Sigmoid colon (tissue), 7 donors: ENCODE results near the gene NPAS2. TPM values are rescaled to one million over a fixed set of nuclear protein-coding genes. Genes with fewer than 3 reads are reported as not detected.
A peak's percentile ranks its signal among the peaks of the same experiment; 100 is the strongest.

Experiments
- DNase-seq: peaks from one replicate; pipeline ENCODE4 v3.0.0-alpha.2; 2019
- H3K27ac ChIP-seq, 4 donors: fragments of 200-600 bp; sonication (generic); one replicate each; pipeline ENCODE4 v1.5.1; 2016 to 2019; ENCODE audit warnings: mild to moderate bottlenecking in 1 of 4
- H3K27me3 ChIP-seq, 3 donors: fragments of 200-600 bp; sonication (generic); one replicate each; pipeline ENCODE4 v1.5.1; 2019; ENCODE audit warnings: mild to moderate bottlenecking in 1 of 3
- H3K36me3 ChIP-seq, 4 donors: fragments of 200-600 bp; sonication (generic); one replicate each; pipeline ENCODE4 v1.5.1; 2016 to 2019
- H3K4me1 ChIP-seq, 4 donors: fragments of 200-600 bp; sonication (generic); one replicate each; pipeline ENCODE4 v1.5.1; 2017 to 2019
- H3K4me3 ChIP-seq, 4 donors: fragments of 200-600 bp; sonication (generic); one replicate each; pipeline ENCODE4 v1.5.1; 2017 to 2019; ENCODE audit warnings: mild to moderate bottlenecking in 2 of 4, moderate library complexity in 1 of 4
- H3K9me3 ChIP-seq, 4 donors: fragments of 200-600 bp in 3 of 4; sonication (generic) in 3 of 4; one replicate each; pipeline versions ENCODE4 v1.5.1 to v1.6.1; 2013 to 2019
- EP300 ChIP-seq, 4 donors: sonication (generic); formaldehyde crosslinking; IDR thresholded peaks; one replicate each; pipeline ENCODE4 v1.6.1; 2017; ENCODE audit warnings: antibody characterized with exemption in 4 of 4
- POLR2A ChIP-seq, 2 donors: fragments of 450-650 bp; IDR thresholded peaks; one replicate each; pipeline ENCODE4 v1.6.1; 2016; ENCODE audit warnings: antibody characterized with exemption in 2 of 2, mild to moderate bottlenecking in 2 of 2, moderate library complexity in 2 of 2
- POLR2AphosphoS5 ChIP-seq, 4 donors: sonication (generic); formaldehyde crosslinking; IDR thresholded peaks; one replicate each; pipeline ENCODE4 v1.6.1; 2017; ENCODE audit warnings: antibody characterized with exemption in 4 of 4
- WGBS, 2 donors: extraction: QIAGEN DNeasy Blood & Tissue Kit; methylation state at CpG; one replicate each; pipeline ENCODE4 v1.1.7; 2013; 5-methylcytosine and 5-hydroxymethylcytosine counted together
- intact Hi-C: fragments of 100-400 bp; cut with DNase I; formaldehyde crosslinking; loops from one replicate; pipeline ENCODE4 v1.15.1; 2023
- polyA plus RNA-seq, 3 donors: library from polyadenylated mRNA; stranded (reverse); fragments of 200-250 nt; gene quantifications; one replicate each; pipeline ENCODE4 v1.2.3, GENCODE V29; 2013
- total RNA-seq, 4 donors: library from RNA; depleted of rRNA; stranded (reverse); fragments of >200 nt; gene quantifications; one replicate each; pipeline ENCODE4 v1.1.0, GENCODE V29; 2016
- TF ChIP-seq, protein P1 (sequence below), 4 experiments: fragments of 450-650 bp in 3 of 4; fragments of 200-600 bp in 1 of 4; IDR thresholded peaks; one replicate each; pipeline ENCODE4 v1.5.1; 2016 to 2019; ENCODE audit warnings: antibody characterized with exemption in 4 of 4, mild to moderate bottlenecking in 3 of 4, moderate library complexity in 2 of 4
- donor health status: healthy with polysubstance abuse.
- donor health status: Bipolar disorder and iron deficiency.
- donor health status: healthy.

NPAS2 gene
- total and polyA plus RNA-seq, 7 donors: 14.2 to 53.9 (median 23.2) TPM

DNA sequence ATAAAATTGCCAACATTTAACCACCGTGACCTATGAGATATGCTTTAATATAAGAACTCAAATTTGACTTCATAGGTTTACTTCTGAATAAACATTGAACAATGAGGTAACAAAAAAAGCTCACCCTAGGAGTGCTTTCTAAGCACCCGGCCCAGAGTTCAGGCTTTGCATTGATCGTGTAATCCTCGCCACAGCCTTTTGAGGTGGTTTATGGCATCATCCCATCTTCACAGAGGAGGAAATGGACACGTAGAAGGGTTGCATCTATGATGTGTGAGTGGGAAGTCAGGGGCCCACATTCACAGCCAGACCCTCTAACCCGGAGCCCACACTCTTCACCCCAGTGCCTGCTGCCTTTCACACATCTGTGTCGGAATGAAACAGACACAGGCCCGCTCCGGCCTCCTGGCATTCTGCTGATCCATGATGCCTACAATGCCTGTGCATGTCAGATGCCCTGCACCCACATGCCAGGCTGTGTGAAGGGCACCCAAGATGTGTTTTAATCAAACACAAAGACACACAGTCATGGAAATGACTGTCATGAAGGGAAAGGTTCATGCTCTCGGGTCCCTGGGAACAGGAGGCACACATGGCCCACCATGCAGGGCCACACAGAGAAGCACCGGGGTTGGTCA, 133.6 kb downstream of the NPAS2 start:
- Histone ChIP-seq H3K27me3 (no peaks in the 10 kb centered on the region), H3K4me3 (no peak overlapping the region), H3K4me1 (peaks cover 0 to 13% (median 13%) of the 10 kb centered on the region in 4 donors), H3K36me3 (peaks cover 0 to 16% (median 0%) of the 10 kb centered on the region in 4 donors), H3K27ac (no peak overlapping the region), H3K9me3 (no peaks in the 10 kb centered on the region)
- WGBS, 2 donors: 84 to 92% methylated on average over 11 of the region's 11 CpGs
- TF ChIP-seq, protein P1, sequence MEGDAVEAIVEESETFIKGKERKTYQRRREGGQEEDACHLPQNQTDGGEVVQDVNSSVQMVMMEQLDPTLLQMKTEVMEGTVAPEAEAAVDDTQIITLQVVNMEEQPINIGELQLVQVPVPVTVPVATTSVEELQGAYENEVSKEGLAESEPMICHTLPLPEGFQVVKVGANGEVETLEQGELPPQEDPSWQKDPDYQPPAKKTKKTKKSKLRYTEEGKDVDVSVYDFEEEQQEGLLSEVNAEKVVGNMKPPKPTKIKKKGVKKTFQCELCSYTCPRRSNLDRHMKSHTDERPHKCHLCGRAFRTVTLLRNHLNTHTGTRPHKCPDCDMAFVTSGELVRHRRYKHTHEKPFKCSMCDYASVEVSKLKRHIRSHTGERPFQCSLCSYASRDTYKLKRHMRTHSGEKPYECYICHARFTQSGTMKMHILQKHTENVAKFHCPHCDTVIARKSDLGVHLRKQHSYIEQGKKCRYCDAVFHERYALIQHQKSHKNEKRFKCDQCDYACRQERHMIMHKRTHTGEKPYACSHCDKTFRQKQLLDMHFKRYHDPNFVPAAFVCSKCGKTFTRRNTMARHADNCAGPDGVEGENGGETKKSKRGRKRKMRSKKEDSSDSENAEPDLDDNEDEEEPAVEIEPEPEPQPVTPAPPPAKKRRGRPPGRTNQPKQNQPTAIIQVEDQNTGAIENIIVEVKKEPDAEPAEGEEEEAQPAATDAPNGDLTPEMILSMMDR (IDR thresholded peaks at IDR 0.05): no peak
- TF ChIP-seq POLR2AphosphoS5 (IDR thresholded peaks at IDR 0.05) (no peak), POLR2A (IDR thresholded peaks at IDR 0.05) (no peak), EP300 (IDR thresholded peaks at IDR 0.05) (no peak)
- intact Hi-C loops: no loop called here
- no peak for DNase-seq

DNA sequence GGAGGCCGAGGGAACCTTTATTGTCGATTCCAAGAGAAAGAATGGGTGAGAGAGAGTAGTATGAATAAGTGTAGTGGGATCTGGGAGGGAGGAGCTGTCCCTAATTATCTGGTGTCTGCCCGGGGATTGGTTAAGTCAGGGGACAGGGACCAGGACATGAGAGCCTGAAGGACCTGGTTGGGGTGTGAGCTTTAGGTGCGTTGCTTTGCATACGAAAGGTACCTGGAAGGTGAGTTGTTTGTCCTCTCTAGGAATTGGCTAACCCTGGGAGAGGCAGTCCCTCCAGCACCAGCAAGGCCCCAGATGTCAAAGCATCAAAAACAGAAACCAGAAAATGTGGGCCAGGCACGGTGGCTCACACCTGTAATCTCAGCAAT, 134.1 kb downstream of the NPAS2 start:
- intact Hi-C loops: no loop called here
- Histone ChIP-seq H3K9me3 (no peaks in the 10 kb centered on the region), H3K36me3 (peaks cover 0 to 13% (median 0%) of the 10 kb centered on the region in 4 donors), H3K27me3 (no peaks in the 10 kb centered on the region), H3K4me1 (peaks cover 0 to 17% (median 14%) of the 10 kb centered on the region in 4 donors), H3K4me3 (no peak overlapping the region), H3K27ac (no peak overlapping the region)
- TF ChIP-seq, protein P1 (IDR thresholded peaks at IDR 0.05): no peak
- peak; percentile 36 for DNase-seq
- 84 to 93% methylated on average over 6 of the region's 6 CpGs for WGBS, 2 donors

DNA sequence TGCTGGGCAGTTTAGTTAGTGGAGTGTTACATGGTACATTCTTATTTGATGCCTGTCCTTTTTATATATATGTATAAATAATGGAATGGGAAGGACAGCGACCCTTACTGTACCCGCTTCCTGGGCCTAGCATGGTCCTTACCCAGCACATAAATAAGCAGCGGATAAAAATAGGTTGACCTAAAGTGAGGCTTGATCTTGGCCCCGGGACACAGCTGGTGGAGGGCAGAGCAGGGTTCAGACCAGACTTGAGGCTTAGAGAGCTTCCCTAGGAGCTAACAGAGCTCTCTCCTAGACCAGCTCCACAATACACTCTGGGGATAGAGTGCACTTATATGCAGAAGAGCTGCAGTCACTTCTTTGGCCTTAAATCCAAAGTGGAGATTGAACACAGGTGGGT, 135.3 kb downstream of the NPAS2 start:
- DNase-seq: peak; percentile 8
- intact Hi-C loops: no loop called here
- Histone ChIP-seq H3K9me3 (no peaks in the 10 kb centered on the region), H3K27me3 (no peaks in the 10 kb centered on the region), H3K36me3 (peaks cover 0 to 2% (median 0%) of the 10 kb centered on the region in 4 donors), H3K27ac (no peak overlapping the region), H3K4me3 (no peak overlapping the region), H3K4me1 (peaks cover 0 to 21% (median 14%) of the 10 kb centered on the region in 4 donors)
- WGBS, 2 donors: 95 to 97% methylated on average over 4 of the region's 4 CpGs
- no peak for TF ChIP-seq POLR2A (IDR thresholded peaks at IDR 0.05)

DNA sequence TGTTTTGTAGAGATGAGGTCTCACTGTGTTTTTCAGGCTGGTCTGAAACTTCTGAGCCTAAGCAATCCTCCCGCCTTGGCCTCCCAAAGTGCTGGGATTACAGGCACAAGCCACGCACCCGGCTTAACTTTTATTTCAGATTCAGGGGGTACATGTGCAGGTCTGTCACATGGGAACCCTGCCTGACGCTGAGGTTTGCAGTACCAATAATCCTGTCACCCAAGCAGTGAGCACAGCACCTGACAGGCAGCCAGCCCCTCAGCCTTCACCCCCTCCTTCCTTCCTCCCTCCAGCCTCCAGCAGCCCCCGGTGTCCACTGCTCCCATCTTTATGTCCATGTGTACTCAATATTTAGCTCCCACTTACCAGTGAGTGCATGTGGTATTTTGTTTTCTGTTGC, 136.1 kb downstream of the NPAS2 start:
- TF ChIP-seq, protein P1 (IDR thresholded peaks at IDR 0.05): no peak
- TF ChIP-seq POLR2AphosphoS5 (IDR thresholded peaks at IDR 0.05) (no peak), EP300 (IDR thresholded peaks at IDR 0.05) (no peak), POLR2A (IDR thresholded peaks at IDR 0.05) (no peak)
- WGBS, 2 donors: 94 to 97% methylated on average over 5 of the region's 5 CpGs
- no peak overlapping the region for H3K27ac ChIP-seq
- no peaks in the 10 kb centered on the region for H3K9me3 ChIP-seq
- H3K4me3 ChIP-seq: no peak overlapping the region
- no peaks in the 10 kb centered on the region for H3K36me3 ChIP-seq
- no peaks in the 10 kb centered on the region for H3K27me3 ChIP-seq
- peak; percentile 41 for DNase-seq
- intact Hi-C loops: no loop called here
- peaks cover 0 to 25% (median 14%) of the 10 kb centered on the region in 4 donors for H3K4me1 ChIP-seq

DNA sequence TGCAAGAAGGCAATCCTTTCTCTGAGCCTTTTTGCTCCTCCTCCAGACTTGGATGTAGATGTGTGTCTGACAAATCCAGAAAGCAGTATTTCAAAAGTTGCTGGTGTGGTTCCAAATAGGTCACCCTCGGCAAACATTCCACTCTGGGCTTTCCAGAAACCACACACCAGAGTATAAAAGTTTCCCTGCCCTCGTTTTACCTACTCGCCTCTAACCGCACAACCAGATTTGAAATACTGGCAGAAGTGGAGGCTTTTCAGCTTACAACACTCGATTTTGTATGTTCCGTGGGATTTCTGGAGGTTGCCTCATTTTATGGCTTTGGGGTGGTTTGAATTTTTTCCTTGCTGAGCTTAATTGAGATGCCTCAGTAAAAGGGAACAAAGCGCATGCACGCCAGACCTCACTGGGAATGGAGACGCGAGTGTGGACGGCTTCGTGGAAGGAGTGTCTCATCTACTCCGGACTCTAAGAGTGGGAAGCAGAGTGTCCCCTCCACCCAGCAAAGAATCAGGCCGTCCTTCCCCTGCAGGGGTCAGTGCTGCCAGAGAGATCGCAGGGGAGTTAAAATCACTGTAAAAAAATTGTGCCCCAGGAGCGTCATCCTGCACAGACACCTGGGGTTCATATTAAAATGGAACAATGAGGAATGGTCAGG, 138.2 kb downstream of the NPAS2 start:
- WGBS, 2 donors: 81 to 82% methylated on average over 16 of the region's 16 CpGs

More for the DNA sequence above, 138.2 kb downstream of the NPAS2 start:
- Histone ChIP-seq H3K27ac (peak overlapping the region in 3 of 4 donors; percentile 28 to 49 (median 47)), H3K36me3 (no peaks in the 10 kb centered on the region), H3K9me3 (no peaks in the 10 kb centered on the region), H3K27me3 (no peaks in the 10 kb centered on the region), H3K4me3 (no peak overlapping the region), H3K4me1 (peaks cover 0 to 28% (median 20%) of the 10 kb centered on the region in 4 donors)
- intact Hi-C loops: no loop called here
- TF ChIP-seq POLR2AphosphoS5 (IDR thresholded peaks at IDR 0.05): peak in 3 of 4 donors; percentile 32 to 58 (median 34)
- TF ChIP-seq EP300 (IDR thresholded peaks at IDR 0.05): no peak
- peak; percentile 71 for DNase-seq
